GM19324 (cell line): Measurements from ENCODE around the gene NKX3-2.

Source experiments
- ATAC-seq: cut with Tn5 transposase; IDR thresholded peaks from one replicate; pipeline ENCODE4 v1.9.1; 2021; ENCODE audit warnings: mild to moderate bottlenecking, moderate library complexity; ENCODE audit not compliant: unreplicated experiment, low FRiP score

Gene NKX3-2

DNA sequence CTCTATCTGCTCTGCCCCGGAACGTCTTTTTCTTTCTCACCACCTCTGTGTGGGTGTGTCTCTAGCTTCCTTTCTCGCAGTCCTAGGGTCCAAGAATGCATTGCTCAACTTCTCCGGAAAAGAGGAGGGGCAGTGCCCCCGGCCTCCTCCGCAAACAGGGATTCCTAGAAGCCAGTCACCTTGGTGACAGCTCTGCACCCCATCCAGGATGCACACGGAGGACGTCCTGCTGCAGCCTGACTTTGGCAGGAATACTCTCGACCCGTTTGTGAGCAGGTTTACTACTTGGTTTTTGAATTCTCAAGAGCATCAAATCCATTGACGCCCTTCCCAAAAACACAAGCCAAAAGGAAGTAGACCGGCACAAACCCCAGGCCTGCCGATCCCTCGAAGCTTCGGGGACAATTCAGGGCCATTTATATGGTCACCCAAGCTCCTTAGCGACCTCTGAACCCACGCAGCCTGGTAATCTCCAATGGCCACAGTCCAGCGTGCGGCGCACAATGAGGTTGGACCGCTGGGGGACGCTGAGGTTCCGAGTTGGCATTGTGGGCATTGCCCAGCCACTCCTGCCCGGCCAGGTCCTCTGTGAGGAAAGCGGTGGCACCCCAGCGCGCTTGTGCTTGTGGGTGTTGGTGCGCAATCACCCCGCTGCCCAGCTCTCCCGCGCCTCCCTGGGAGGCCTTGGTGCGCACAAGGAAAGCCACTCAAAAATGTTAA is 9.8 kb downstream of the NKX3-2 start:
- ATAC-seq = no peak

DNA sequence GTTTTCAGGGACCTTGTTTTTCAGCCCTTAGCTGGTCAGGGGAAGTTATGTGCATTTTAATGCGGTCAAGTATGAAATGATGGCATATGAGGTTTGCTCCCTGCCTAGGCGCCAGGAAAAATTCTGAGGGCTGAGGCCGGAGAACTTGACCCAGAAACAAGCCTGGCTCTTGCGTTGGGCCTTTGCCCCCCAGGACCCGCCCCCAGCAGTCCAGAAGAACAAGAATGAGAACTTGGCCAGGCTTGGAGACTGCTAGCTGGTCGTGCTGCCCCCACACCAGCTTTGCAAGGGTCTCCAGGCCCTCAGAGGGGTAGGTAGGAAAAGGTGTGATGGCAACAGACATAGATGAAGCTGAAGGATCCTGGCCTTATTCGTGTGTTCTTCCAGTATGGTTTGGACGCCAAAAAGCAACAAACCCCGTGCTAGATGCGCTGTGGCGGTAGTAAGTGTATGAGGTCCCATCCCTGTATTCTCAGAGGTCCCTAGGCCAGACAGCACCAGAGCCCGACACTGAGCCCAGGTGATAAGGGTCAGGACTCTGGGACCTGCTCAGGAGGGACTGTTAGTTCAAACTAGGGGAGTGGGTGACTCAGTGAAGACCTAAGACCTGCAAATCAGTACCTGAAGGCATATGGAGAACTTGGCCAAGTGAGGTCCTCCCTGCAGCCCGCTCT is 10.5 kb downstream of the NKX3-2 start:
- ATAC-seq = no peak

DNA sequence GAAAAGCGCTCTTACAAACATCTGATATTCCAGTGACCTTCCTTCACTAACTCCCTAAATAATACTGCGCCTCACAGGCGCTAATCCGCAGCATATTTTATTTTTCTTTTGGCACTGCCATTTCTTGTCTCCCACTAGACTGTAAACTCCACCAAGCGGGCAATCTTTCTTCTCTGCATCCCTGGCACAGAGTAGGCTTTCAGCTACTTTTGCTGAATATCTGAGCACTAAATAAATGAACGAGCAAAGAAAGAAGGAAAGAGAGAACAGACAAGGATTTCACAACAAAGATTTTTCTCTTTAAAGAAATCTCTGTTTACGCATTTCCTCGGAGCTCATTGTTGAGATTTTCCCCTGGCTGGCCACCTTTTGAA is 12.7 kb downstream of the NKX3-2 start:
- no peak for ATAC-seq

DNA sequence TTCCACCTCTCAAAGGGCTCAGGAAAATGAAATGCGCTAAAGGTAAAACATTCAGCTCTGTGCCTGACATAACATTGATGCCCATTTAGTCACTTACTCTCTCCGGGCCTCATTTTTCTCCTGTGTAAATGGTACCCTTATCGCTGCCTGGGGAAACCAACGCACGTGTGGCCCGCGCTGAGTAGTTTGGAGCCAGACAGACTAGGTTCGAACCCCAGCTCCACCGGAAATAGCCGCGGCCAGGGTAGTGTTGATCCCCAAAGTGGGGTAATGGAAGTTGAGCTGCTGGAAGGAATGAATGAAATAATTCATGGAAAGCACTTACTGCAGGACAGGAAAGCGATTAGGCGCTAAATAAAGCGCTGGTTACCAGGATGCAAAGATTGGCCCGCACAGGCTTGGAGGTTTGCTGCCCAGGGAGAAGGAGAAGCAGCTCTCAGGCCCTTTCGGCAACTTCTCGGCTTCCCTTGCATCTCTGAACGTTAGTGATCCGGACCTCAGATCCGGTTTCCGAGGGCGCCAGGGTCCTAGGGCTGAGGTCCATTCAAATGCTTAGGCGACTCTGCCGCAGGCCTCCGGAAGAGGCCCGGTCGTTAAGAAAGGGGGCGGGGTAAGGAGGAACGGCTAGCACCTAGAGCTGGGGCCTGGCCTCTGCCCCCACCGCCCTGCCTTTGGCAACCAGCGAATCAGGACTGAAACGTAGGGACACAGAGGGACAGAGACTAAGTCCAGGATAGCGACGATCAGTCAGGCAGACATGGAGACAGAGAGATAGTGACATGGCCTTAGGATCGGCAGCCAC is 13.3 kb downstream of the NKX3-2 start:
- ATAC-seq = no peak

DNA sequence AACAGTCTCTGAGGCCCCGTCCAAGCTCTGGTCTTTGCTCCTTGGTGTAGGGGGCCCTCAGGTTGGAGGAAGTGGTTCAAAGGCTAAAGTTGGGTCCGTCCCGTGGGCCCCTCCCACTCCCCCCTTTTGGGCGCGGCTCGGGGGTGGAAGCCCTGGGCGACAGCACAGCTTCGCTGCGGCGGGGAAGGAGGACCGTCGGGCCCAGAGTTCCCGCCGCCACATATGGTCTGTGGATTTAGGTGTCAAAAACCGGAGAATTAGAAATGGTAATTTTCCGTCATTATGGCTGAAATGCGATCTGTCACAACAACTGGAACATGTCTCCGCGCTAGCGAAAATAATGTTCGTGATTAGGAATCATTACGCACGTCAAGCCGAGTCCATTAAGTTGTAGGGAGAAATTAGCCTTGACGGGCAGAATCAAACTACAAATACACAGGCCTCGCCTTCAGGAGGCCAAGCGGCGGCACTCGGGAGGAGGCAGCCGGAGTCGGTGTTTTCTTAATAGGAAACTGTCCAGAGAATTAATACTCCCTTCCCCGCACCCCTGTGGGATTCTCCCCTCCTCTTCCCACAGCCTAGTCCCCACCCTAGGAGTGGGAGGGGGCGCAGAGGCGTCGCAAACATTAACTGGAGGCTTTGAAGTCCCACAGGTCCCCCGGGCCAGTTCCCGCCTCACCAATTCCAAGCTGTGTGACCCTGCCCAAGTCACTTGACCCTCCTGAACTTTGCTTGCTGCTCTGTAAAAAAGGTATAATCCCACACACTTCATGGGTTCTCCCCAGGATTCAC is 15.0 kb downstream of the NKX3-2 start:
- no peak for ATAC-seq

DNA sequence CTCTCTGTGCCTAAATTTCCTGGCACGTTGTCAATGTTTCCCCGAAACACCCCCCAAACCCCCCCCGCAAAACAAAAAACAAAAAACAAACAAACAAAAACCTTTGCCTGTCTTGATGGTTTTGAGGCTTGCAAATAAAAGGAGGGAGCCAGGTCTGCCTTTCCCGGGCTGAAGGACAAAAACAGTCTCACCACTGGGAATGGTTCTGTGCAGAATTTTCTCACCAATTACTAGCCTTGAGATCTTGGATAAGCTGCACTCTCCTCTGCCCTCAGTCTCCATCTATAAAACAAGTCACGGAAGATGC is 15.5 kb downstream of the NKX3-2 start:
- ATAC-seq = no peak

DNA sequence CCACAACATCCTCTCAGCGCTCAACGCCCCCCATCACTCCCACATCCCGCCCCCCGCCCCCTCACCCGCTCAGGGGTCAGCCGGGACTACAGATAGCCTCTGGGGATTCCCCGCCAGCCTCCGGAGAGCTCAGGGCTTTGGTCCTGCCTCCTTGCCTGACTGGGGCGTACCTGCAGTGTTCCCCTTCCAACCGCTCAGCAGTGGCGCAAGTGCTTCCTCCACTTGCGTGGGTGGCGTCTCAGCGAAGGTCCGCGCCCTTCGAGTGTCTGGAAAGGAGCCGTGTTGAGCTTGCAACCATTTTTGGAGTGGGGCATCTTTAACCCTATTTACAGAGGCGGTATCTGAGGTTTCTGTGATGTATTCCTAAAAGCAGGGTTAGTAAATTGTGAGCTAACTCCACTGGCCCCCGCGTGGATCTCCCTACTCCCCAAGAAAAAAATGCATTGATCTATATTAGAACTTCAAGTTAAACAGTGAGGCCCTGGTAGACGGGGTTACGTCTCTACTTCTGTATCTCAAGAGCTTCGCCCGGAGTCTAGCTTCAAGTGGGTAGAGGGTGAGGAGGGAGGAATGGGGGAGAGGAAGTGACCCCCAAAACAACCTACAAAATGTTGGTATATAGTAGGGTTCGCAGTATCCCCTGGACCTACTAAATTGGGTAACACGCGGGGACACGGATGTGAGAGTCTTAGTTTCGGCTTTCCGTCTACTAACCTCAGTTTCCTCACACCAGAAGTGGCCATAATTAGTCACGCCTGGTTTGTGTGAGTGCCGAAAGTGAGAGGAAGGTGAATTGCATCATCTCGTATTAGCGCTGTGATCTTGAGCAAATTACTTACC is 16.1 kb downstream of the NKX3-2 start:
- peak; percentile 64 for ATAC-seq

DNA sequence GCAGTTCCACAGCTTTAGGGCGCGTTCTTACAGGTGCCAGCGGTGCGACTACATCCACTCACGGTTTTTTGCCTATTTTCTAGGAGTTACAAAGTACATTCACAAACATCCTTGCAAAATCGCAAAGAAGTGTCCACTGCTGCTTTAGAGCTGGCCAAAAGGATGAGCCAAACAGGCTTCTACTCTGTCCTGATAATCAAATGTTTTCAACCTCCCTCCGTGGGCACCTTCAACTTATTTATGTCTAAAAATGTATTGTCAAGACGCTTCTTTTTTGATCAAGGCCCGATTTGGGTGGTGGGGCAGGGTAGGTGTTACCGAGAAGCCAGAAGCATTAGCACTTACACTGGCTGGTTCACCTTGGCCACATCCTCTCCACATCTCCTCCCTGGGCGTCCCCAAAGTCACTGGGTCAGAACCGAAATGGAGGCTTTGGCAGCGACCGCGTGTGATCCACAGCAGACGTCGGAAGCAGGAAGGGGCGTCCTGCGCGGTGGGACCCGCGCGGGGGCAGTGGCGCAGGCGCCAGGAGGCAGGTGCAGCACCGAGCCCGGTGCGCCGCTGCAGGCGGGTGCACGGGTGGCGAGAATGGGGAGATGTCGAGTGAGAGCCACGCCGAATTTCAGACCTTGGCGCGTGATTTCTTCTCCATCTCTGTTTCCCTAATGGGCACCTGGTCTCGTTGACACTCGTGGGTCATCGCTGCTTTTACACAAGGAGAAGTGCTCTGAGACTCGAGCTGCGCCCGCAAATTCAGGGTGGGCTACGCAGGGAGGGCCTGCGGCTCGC is 16.9 kb downstream of the NKX3-2 start:
- no peak for ATAC-seq

DNA sequence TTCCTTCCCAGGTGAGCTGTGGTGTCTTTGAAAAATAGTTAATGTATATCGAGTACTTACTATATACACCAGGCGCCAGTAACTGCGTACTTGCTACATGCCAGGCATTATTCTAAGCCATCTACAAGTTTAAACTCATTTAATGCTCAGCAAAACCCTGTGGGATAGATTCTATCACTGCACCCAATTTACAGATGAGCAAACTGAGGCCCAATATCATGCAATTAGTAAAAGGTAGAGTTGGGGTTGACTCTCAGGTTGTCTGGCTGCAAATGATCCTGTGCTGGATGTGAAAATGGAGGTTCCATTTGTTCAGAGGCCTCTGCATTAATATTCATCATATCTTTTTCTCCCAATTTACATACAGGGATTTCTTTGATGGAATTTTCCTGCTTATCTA is 17.6 kb downstream of the NKX3-2 start:
- no peak for ATAC-seq

DNA sequence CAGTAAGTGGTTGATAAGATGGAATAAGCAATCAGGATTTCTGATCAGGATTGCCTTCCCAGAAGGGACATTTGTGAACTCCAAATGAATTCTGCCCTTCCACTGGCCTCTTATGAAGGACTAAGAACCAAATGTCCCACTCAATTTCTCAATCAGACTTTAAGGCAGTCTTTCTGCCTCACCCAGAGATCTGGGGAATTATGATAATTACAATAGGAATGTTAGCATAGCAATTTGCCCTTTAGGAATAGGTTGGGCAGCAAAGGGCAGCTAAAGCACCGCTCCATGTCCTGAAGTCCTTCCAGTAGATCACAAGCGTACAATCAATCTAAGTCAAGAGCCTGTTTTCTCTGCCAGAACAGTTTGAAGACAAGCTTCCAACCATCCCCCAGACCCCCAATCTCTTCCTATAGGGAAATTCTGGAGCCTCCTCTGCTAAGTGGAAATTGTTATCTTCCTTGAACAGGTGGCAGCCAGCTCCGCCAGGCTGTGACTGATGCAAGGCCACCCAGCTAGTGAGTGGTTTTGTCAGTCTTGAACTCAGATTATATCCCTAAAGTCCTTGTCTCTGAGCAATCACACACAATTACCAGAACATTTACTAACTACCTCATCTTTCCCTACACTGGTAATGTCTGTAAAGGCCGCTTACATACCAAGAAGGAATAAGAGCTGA is 18.6 kb downstream of the NKX3-2 start:
- ATAC-seq = no peak

DNA sequence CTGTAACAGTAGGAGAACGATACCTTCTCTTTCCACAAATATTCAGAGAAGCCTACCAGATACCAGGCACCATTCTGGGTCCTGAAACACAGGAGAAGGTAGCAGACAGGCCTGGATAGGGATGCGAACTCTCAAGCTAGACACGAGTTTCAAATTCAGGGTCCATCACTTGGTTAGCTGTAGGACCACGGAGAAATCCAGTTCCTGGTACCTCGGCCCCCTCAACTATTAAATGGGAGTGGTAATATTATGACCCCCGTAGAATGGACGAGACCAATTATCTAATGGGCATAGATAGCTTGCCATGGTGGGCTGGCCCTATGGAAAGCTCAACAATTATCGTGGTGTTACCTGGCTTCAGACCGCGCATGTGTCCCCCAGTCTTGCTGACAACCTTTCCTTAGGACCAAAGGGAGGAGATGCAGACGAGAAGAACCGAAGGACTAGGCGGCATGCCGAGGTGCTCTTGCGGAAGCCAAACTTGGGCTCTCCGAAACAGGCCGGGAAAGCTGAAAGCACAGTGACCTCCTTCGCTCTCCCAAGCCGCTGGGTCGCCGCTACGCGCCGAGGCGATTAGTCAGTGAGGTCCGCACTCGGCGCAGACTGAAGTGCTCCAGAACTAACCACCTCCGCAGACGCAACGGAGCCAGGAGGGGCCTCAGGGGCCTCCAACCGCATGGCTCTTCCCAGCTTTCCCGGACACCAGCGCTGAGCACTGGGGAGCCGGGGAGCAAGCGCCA is 19.6 kb downstream of the NKX3-2 start:
- no peak for ATAC-seq

DNA sequence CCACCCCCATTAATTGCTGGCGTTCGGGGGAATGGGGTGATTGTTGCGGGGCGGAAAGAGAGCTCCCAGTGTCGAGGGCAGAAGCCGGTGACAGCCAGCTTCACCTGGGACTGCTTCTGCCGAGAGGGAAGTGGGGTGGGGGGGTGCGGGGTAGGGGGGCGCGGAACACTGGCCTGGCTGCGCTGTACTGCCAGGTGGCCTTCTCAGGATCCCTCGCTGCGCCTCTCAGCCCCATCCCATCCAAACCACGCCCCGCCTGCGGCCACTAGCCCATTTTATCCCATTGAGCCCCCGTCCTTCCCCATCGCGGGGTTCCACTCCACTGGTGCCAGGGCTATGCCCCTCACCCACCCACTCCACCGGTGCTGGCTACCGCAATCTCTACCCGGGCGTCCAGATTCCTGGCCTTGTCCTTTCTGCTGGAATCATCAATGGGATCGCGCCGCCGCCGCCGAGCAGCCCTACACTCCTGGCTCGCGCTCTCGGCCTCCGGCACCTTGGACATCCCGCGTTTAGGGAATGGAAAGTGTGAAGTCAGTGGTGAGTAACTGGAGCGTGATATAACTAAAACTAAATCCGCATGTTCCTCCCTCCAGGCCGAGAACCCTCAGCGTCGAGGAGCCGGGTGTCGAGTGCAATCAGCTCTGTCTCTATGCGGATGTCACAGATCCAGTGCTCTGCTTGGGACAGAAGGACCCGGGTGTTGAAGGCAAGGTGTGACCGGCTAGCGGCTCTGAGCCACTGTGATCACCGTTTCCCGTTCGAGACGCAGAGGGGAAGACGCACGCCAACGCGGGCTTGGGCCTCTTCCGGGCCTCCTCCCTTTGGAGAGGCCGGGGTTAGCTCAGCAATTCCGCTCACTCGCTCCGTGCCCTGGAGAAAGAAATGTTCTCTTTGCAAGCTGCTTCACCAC is 20.5 kb downstream of the NKX3-2 start:
- ATAC-seq = no peak

DNA sequence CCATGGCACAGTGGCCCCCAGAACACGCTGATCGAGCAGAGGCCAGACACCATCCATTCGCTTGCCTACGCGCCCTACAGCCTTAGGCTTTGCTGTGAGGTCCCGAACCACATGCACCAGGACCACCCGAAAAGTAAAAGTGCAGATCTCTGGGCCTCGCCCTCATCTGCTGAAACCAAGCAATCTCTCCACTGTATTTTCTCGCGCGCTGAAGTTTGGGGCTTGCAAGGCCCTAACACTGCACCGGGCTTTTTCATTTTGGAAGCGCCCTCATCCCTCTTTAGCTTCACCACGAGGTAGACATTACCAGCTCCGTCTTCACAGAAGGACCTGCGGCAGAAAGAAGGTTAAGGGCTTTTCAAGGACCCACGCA is 21.2 kb downstream of the NKX3-2 start:
- ATAC-seq = no peak

DNA sequence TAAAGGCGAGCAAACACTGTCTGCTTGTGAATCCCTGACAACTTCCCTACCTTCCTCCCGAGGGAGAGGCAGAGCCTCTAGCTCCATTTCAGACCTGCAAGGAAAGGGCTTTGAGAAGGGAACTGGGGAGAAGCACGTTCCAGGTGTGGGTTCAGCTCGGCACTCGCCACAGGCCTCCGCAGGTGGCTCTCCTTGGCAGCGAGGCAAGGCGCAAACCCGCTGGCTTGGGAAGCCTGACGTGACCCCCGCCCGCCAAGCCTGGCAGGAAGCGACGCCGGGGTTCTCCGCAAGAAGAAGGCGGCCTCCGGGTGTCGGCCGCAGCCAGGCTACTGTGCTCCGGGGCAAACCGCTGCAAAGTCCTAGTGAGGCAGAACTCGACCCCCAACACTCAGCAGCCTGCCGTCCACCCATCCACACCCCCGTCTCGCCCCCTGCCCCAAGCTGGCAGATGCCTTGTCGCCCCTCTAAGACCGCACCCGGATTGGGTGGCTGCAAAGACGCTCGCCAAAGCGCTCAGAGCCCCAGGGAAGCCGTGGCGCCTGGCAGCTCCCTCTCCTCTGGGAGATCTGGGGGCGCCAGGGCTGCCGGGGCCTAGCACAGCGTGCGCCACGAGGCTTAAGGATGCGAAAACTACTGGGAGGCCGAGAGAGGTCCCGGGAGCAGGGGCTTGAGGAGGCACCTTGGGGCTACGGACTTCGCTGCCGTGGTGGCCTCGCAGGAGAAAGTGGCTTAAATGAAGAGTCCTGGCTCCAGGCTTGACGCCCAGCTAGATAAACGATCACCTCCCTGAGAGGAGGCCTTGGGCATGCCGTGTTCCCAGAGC is 21.8 kb downstream of the NKX3-2 start:
- no peak for ATAC-seq

DNA sequence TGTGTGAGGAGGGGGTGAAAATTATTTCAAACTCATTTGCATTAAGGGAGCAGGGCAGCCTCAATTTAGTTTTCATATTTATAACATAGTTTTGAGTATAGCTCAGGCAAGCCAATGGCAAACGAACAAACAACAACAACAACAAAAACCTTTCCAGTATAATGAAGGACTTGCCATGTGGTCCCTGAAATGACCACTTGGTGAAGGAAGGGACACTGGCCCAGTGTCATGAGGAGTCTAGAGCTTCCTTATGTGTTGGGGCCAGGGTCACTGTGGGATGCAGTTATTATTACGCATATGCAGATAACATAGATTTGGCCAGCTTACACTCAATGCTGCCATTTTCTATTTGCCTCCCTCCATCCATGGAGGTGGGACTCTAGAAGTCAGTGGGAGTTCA is 23.3 kb downstream of the NKX3-2 start:
- no peak for ATAC-seq

DNA sequence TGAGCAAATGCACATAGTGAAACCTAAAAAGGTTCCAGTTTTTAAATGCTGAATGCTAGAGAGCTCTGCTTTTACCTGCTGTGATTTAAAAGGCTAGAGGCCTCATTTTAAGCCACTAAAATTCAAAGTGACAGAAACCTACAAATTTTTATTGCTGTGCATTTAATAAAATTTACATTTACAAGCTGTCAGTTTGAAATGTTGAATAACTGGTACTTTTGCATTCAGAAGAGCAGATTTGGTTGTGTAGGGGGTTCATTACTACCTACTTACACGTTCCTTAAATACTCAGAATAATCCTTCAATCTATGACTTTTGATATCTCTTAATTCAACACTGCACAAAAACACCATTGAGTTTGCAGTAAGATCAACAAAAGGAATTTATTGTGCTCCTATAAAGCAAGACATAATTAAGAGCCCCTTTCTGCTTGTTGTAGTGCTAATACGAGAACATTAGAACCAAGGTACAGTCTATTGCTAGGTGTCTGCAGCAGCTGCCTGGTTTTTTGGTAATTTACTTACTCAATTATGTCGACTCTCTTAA is 27.9 kb downstream of the NKX3-2 start:
- no peak for ATAC-seq
